Islet of Langerhans (tissue), 1 donor: ENCODE measurements around the gene SNRPA.
"Not testable (repeated sequence)": the region's sequence is repeated elsewhere in the genome, so short reads cannot be mapped to it uniquely, and the experiment has no call there.

Source experiments
- FAIRE-seq: peaks from one replicate; lab custom pipeline; 2011; peaks lifted over from hg19 to GRCh38; lab: Jason Lieb, UNC

SNRPA gene

GRCh38 chr19:40777937-40778705 lies 27.1 kb downstream of the SNRPA start, which contains the start of gene RAB4B:
Gene RAB4B (plus strand): TSS chr19:40778247. CDS start chr19:40778376, 129 bp downstream.
- no peak for FAIRE-seq

- FAIRE-seq = no peak
Measured at GRCh38 chr19:40778706-40779284, 27.8 kb downstream of the SNRPA start.

GRCh38 chr19:40780582-40780981 lies 29.6 kb downstream of the SNRPA start:
- no peak for FAIRE-seq

- no peak for FAIRE-seq
Measured at GRCh38 chr19:40781140-40781539, 30.1 kb downstream of the SNRPA start.

GRCh38 chr19:40783711-40784110 lies 32.7 kb downstream of the SNRPA start:
- FAIRE-seq = no peak

- not testable (repeated sequence) for FAIRE-seq
Measured at GRCh38 chr19:40784146-40784545, 33.1 kb downstream of the SNRPA start.

- no peak for FAIRE-seq
Measured at GRCh38 chr19:40785526-40785925, 34.5 kb downstream of the SNRPA start.

GRCh38 chr19:40786060-40787037 lies 35.3 kb downstream of the SNRPA start:
- FAIRE-seq = no peak

- no peak for FAIRE-seq
Measured at GRCh38 chr19:40791349-40791748, 40.3 kb downstream of the SNRPA start.

- no peak for FAIRE-seq
Measured at GRCh38 chr19:40791996-40792395, 41.0 kb downstream of the SNRPA start.

- FAIRE-seq = no peak
Measured at GRCh38 chr19:40797166-40797962, 46.4 kb downstream of the SNRPA start.

GRCh38 chr19:40797963-40798682 lies 47.1 kb downstream of the SNRPA start:
- FAIRE-seq = no peak

- FAIRE-seq = peak; percentile 80
Measured at GRCh38 chr19:40798683-40799557, 47.9 kb downstream of the SNRPA start, which contains the start of gene EGLN2. Gene EGLN2 (plus strand): TSS chr19:40799191. CDS start chr19:40800573, 1,382 bp downstream.

GRCh38 chr19:40799558-40800338 lies 48.7 kb downstream of the SNRPA start:
- no peak for FAIRE-seq

GRCh38 chr19:40800339-40800996 lies 49.5 kb downstream of the SNRPA start:
- no peak for FAIRE-seq

GRCh38 chr19:40800997-40801377 lies 50.0 kb downstream of the SNRPA start:
- FAIRE-seq = no peak

- no peak for FAIRE-seq
Measured at GRCh38 chr19:40801426-40802299, 50.7 kb downstream of the SNRPA start.
